HG03439 (cell line): Measurements from ENCODE around the gene MRPS22.
"Not testable (repeated sequence)": the region's sequence is repeated elsewhere in the genome, so short reads cannot be mapped to it uniquely, and the experiment has no call there.

Experiments used
- ATAC-seq: cut with Tn5 transposase; IDR thresholded peaks from one replicate; pipeline ENCODE4 v1.9.1; 2021; ENCODE audit warnings: mild to moderate bottlenecking, moderate library complexity; ENCODE audit not compliant: unreplicated experiment

MRPS22 gene

GRCh38 chr3:139389552-139390368 is 45.9 kb downstream of the MRPS22 start, which contains the start of gene COPB2:
COPB2 (minus strand) TSS chr3:139389647; CDS start chr3:139389550, 97 bp downstream.
- ATAC-seq = peak; percentile 98

DNA sequence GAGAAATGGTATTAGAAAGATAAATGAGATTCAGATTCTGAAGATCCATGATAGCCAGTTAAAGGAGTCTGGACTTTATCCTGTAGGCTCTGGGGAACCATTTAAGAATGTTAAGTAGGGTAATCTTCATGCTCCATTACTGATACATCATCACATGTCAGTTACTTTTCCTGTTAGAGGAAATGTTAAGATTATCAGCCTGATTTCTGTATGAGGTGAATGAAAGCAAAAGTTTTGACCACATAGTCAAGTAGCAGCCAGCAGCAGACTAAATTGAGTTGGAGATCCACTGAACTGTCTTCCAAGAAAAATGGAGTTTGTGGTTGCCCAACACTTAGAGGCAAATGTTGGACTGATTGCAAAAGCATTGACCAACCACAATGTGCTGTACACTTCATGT is 50.3 kb downstream of the MRPS22 start:
- no peak for ATAC-seq

GRCh38 chr3:139396707-139397106 is 52.9 kb downstream of the MRPS22 start:
- ATAC-seq = no peak

DNA sequence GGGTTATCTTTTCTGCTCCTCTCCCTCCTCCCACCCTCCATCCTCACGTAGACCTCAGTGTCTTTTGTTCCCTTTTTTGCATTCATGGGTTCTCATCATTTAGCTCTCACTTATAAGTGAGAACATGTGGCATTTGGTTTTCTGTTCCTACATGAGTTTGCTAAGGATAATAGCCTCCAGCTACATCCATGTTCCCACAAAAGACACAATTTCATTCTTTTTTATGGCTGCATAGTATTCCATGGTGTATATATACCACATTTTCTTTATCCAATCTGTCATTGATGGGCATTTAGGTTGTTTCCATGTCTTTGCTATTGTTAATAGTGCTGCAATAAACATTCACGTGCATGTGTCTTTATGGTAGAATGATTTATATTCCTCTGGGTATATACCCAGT is 57.3 kb downstream of the MRPS22 start:
- ATAC-seq = not testable (repeated sequence)
